Peyer's patch (tissue), 4 donors: Measurements from ENCODE around the gene SLC25A40.

Experiments used
- CTCF ChIP-seq, 6 experiments: fragments of 450-650 bp in 4 of 6; fragments of 200-600 bp in 2 of 6; sonication (generic) in 1 of 6; IDR thresholded peaks; one replicate each; pipeline ENCODE4 v1.5.1; 2017 to 2019; ENCODE audit warnings: antibody characterized with exemption in 6 of 6, mild to moderate bottlenecking in 3 of 6, moderate library complexity in 1 of 6
- POLR2A ChIP-seq, 2 donors: fragments of 450-650 bp; IDR thresholded peaks; one replicate each; pipeline ENCODE4 v1.5.1; 2017; ENCODE audit warnings: antibody characterized with exemption in 2 of 2, mild to moderate bottlenecking in 2 of 2, moderate library complexity in 2 of 2

- TF ChIP-seq CTCF (IDR thresholded peaks at IDR 0.05) (no peak), POLR2A (IDR thresholded peaks at IDR 0.05) (no peak)
Measured at GRCh38 chr7:87816389-87816788, 59.8 kb downstream of the SLC25A40 start.
